HepG2 (cell line): ENCODE results near the gene TNFRSF6B. TPM values are rescaled to one million over a fixed set of nuclear protein-coding genes. Genes with fewer than 3 reads are reported as not detected.

ENCODE experiments used
- EHMT2 ChIP-seq: fragments of 200-600 bp; sonication (generic); IDR thresholded peaks from 2 replicates; pipeline ENCODE4 v1.7.0; 2017; ENCODE audit warnings: antibody characterized with exemption, low read depth, low read length, borderline replicate concordance
- HNRNPH1 ChIP-seq: fragments of 200-400 bp; formaldehyde crosslinking; optimal IDR thresholded peaks from 2 replicates; pipeline ENCODE3; 2017; ENCODE audit warnings: mild to moderate bottlenecking, low read depth, low read length
- PCBP2 ChIP-seq: fragments of 200-400 bp; formaldehyde crosslinking; optimal IDR thresholded peaks from 2 replicates; pipeline ENCODE3; 2018; ENCODE audit warnings: low read length, low read depth; ENCODE audit not compliant: poor library complexity, severe bottlenecking
- ZKSCAN8 ChIP-seq: IDR thresholded peaks from 2 replicates; pipeline ENCODE4 v1.6.1; 2016; ENCODE audit warnings: borderline replicate concordance, missing genetic modification reagents, missing compliant biosample characterization
- ZNF354B ChIP-seq: sonication (generic); formaldehyde crosslinking; IDR thresholded peaks from 2 replicates; pipeline ENCODE4 v1.8.0; 2022; ENCODE audit warnings: mild to moderate bottlenecking, missing genetic modification reagents
- ZNF619 ChIP-seq: sonication (generic); formaldehyde crosslinking; IDR thresholded peaks from 2 replicates; pipeline ENCODE4 v1.4.0; 2020; ENCODE audit warnings: mild to moderate bottlenecking, missing genetic modification reagents
- ZNF703 ChIP-seq: sonication (generic); formaldehyde crosslinking; IDR thresholded peaks from 2 replicates; pipeline ENCODE4 v1.5.1; 2020; ENCODE audit warnings: missing genetic modification reagents, mild to moderate bottlenecking, moderate library complexity, borderline replicate concordance
- ZNF777 ChIP-seq: sonication (generic); formaldehyde crosslinking; IDR thresholded peaks from 2 replicates; pipeline ENCODE4 v1.4.0; 2020; ENCODE audit warnings: missing genetic modification reagents
- polyA plus RNA-seq, 8 experiments: library from polyadenylated mRNA; depleted of rRNA in 3 of 8; stranded (reverse) in 7 of 8; unstranded in 1 of 8; fragments of >200 nt; fragmentation: Illumina TruSeq in 4 of 8; extraction: Trizol in 4 of 8; gene quantifications; 2 replicates each; pipeline versions ENCODE4 v1.2.1 to v1.2.3, GENCODE V29; 2011 to 2016; ENCODE audit warnings: low read depth in 4 of 8, missing spikeins in 1 of 8, mixed read lengths in 1 of 8; ENCODE audit not compliant: insufficient read depth in 1 of 8
- total RNA-seq, 5 experiments: library from RNA; depleted of rRNA; stranded (reverse); fragments of >200 nt; fragmentation: Illumina TruSeq; extraction: Trizol; gene quantifications; 2 replicates each; pipeline ENCODE4 v1.2.3, GENCODE V29; 2016; ENCODE audit warnings: low read depth in 1 of 5
- TF ChIP-seq, protein P1 (sequence below): sonication (generic); formaldehyde crosslinking; IDR thresholded peaks from 2 replicates; pipeline ENCODE4 v1.4.0; 2020; ENCODE audit warnings: missing genetic modification reagents, borderline replicate concordance
- TF ChIP-seq, protein P2 (sequence below): sonication (generic); formaldehyde crosslinking; IDR thresholded peaks from 2 replicates; pipeline ENCODE4 v1.9.0; 2022; ENCODE audit warnings: missing genetic modification reagents, mild to moderate bottlenecking, borderline replicate concordance
- TF ChIP-seq, protein P3 (sequence below): IDR thresholded peaks from 2 replicates; pipeline ENCODE4 v1.6.1; 2016; ENCODE audit warnings: low read depth, control low read depth
- TF ChIP-seq, protein P4 (sequence below): sonication (generic); formaldehyde crosslinking; IDR thresholded peaks from 2 replicates; pipeline ENCODE4 v1.8.1; 2022; ENCODE audit warnings: low read depth, mild to moderate bottlenecking, missing genetic modification reagents
- TF ChIP-seq, protein P5 (sequence below): sonication (generic); formaldehyde crosslinking; IDR thresholded peaks from 2 replicates; pipeline ENCODE4 v1.4.0; 2020; ENCODE audit warnings: missing genetic modification reagents
- TF ChIP-seq, protein P6 (sequence below): sonication (generic); formaldehyde crosslinking; IDR thresholded peaks from 2 replicates; pipeline ENCODE4 v1.4.0; 2020; ENCODE audit warnings: missing genetic modification reagents

The TNFRSF6B gene
- total and polyA plus RNA-seq, 2 of the 13 experiments (the other 11 are each of a cell fraction or from before 2014, with no cell fraction given) = 0.24 TPM; not detected in 1

DNA sequence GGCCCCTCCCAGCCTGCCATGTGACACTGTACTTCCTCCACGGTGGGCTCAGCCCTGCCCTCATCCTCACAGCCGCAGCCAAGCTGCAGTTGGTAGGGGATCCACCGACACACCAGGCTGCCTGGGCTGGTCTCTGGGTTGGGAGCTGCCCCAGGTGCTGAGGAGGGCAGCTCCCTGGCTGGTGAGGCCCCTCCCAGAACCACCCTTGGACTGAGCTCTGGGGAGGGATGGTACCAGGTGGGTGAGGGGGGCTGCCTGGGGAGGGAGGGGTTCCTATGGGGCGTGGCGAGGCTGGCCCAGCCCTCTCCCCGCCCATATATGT is 185 bp upstream of the TNFRSF6B start (continued):
- TF ChIP-seq HNRNPH1 (peak; percentile 25), ZNF703 (no peak), PCBP2 (no peak), ZNF354B (no peak), ZKSCAN8 (no peak), ZNF619 (CRISPR knock-in tag) (no peak), EHMT2 (no peak), ZNF777 (CRISPR knock-in tag) (no peak)
- TF ChIP-seq, protein P1, sequence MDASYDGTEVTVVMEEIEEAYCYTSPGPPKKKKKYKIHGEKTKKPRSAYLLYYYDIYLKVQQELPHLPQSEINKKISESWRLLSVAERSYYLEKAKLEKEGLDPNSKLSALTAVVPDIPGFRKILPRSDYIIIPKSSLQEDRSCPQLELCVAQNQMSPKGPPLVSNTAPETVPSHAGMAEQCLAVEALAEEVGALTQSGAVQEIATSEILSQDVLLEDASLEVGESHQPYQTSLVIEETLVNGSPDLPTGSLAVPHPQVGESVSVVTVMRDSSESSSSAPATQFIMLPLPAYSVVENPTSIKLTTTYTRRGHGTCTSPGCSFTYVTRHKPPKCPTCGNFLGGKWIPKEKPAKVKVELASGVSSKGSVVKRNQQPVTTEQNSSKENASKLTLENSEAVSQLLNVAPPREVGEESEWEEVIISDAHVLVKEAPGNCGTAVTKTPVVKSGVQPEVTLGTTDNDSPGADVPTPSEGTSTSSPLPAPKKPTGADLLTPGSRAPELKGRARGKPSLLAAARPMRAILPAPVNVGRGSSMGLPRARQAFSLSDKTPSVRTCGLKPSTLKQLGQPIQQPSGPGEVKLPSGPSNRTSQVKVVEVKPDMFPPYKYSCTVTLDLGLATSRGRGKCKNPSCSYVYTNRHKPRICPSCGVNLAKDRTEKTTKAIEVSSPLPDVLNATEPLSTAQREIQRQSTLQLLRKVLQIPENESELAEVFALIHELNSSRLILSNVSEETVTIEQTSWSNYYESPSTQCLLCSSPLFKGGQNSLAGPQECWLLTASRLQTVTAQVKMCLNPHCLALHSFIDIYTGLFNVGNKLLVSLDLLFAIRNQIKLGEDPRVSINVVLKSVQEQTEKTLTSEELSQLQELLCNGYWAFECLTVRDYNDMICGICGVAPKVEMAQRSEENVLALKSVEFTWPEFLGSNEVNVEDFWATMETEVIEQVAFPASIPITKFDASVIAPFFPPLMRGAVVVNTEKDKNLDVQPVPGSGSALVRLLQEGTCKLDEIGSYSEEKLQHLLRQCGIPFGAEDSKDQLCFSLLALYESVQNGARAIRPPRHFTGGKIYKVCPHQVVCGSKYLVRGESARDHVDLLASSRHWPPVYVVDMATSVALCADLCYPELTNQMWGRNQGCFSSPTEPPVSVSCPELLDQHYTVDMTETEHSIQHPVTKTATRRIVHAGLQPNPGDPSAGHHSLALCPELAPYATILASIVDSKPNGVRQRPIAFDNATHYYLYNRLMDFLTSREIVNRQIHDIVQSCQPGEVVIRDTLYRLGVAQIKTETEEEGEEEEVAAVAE (CRISPR knock-in tag) = no peak
- TF ChIP-seq, protein P2, sequence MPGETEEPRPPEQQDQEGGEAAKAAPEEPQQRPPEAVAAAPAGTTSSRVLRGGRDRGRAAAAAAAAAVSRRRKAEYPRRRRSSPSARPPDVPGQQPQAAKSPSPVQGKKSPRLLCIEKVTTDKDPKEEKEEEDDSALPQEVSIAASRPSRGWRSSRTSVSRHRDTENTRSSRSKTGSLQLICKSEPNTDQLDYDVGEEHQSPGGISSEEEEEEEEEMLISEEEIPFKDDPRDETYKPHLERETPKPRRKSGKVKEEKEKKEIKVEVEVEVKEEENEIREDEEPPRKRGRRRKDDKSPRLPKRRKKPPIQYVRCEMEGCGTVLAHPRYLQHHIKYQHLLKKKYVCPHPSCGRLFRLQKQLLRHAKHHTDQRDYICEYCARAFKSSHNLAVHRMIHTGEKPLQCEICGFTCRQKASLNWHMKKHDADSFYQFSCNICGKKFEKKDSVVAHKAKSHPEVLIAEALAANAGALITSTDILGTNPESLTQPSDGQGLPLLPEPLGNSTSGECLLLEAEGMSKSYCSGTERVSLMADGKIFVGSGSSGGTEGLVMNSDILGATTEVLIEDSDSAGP (CRISPR knock-in tag) = no peak
- TF ChIP-seq, protein P3, sequence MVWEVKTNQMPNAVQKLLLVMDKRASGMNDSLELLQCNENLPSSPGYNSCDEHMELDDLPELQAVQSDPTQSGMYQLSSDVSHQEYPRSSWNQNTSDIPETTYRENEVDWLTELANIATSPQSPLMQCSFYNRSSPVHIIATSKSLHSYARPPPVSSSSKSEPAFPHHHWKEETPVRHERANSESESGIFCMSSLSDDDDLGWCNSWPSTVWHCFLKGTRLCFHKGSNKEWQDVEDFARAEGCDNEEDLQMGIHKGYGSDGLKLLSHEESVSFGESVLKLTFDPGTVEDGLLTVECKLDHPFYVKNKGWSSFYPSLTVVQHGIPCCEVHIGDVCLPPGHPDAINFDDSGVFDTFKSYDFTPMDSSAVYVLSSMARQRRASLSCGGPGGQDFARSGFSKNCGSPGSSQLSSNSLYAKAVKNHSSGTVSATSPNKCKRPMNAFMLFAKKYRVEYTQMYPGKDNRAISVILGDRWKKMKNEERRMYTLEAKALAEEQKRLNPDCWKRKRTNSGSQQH (CRISPR knock-in tag) = no peak
- TF ChIP-seq, protein P4, sequence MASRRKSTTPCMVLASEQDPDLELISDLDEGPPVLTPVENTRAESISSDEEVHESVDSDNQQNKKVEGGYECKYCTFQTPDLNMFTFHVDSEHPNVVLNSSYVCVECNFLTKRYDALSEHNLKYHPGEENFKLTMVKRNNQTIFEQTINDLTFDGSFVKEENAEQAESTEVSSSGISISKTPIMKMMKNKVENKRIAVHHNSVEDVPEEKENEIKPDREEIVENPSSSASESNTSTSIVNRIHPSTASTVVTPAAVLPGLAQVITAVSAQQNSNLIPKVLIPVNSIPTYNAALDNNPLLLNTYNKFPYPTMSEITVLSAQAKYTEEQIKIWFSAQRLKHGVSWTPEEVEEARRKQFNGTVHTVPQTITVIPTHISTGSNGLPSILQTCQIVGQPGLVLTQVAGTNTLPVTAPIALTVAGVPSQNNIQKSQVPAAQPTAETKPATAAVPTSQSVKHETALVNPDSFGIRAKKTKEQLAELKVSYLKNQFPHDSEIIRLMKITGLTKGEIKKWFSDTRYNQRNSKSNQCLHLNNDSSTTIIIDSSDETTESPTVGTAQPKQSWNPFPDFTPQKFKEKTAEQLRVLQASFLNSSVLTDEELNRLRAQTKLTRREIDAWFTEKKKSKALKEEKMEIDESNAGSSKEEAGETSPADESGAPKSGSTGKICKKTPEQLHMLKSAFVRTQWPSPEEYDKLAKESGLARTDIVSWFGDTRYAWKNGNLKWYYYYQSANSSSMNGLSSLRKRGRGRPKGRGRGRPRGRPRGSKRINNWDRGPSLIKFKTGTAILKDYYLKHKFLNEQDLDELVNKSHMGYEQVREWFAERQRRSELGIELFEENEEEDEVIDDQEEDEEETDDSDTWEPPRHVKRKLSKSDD (CRISPR knock-in tag) = peak; percentile 9; the same call in 1 of the 2 replicates
- TF ChIP-seq, protein P5, sequence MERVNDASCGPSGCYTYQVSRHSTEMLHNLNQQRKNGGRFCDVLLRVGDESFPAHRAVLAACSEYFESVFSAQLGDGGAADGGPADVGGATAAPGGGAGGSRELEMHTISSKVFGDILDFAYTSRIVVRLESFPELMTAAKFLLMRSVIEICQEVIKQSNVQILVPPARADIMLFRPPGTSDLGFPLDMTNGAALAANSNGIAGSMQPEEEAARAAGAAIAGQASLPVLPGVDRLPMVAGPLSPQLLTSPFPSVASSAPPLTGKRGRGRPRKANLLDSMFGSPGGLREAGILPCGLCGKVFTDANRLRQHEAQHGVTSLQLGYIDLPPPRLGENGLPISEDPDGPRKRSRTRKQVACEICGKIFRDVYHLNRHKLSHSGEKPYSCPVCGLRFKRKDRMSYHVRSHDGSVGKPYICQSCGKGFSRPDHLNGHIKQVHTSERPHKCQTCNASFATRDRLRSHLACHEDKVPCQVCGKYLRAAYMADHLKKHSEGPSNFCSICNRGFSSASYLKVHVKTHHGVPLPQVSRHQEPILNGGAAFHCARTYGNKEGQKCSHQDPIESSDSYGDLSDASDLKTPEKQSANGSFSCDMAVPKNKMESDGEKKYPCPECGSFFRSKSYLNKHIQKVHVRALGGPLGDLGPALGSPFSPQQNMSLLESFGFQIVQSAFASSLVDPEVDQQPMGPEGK (CRISPR knock-in tag) = peak; percentile 34; the same call in 1 of the 2 replicates
- TF ChIP-seq, protein P6, sequence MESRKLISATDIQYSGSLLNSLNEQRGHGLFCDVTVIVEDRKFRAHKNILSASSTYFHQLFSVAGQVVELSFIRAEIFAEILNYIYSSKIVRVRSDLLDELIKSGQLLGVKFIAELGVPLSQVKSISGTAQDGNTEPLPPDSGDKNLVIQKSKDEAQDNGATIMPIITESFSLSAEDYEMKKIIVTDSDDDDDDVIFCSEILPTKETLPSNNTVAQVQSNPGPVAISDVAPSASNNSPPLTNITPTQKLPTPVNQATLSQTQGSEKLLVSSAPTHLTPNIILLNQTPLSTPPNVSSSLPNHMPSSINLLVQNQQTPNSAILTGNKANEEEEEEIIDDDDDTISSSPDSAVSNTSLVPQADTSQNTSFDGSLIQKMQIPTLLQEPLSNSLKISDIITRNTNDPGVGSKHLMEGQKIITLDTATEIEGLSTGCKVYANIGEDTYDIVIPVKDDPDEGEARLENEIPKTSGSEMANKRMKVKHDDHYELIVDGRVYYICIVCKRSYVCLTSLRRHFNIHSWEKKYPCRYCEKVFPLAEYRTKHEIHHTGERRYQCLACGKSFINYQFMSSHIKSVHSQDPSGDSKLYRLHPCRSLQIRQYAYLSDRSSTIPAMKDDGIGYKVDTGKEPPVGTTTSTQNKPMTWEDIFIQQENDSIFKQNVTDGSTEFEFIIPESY (CRISPR knock-in tag) = no peak
